Uterus (tissue), 4 donors: ENCODE measurements around the gene CHST14. TPM values are rescaled to one million over a fixed set of nuclear protein-coding genes. Genes with fewer than 3 reads are reported as not detected.

Experiments used
- DNase-seq, 2 donors: peaks; one replicate each; pipeline ENCODE4 v3.0.0-alpha.2; 2019 to 2020
- H3K27ac ChIP-seq, 2 donors: fragments of 200-600 bp; sonication (generic); 1 replicate in 1 of 2; 2 replicates in 1 of 2; pipeline ENCODE4 v1.5.1; 2016 to 2018
- H3K27me3 ChIP-seq, 2 donors: fragments of 200-600 bp; sonication (generic); one replicate each; pipeline ENCODE4 v1.5.1; 2018 to 2019; ENCODE audit warnings: control low read depth in 1 of 2
- H3K36me3 ChIP-seq, 2 donors: fragments of 200-600 bp; sonication (generic); one replicate each; pipeline ENCODE4 v1.5.1; 2019; ENCODE audit warnings: control low read depth in 1 of 2
- H3K4me1 ChIP-seq, 2 donors: fragments of 200-600 bp; sonication (generic); one replicate each; pipeline ENCODE4 v1.5.1; 2018 to 2019; ENCODE audit warnings: control low read depth in 1 of 2
- H3K4me3 ChIP-seq, 2 donors: fragments of 200-600 bp; sonication (generic); 1 replicate in 1 of 2; 2 replicates in 1 of 2; pipeline ENCODE4 v1.5.1; 2018 to 2019; ENCODE audit warnings: mild to moderate bottlenecking in 1 of 2
- H3K9me3 ChIP-seq, 2 donors: fragments of 200-600 bp; sonication (generic); one replicate each; pipeline ENCODE4 v1.5.1; 2019; ENCODE audit warnings: control low read depth in 1 of 2
- CTCF ChIP-seq, 4 experiments: fragments of 200-600 bp in 2 of 4; fragments of 450-650 bp in 2 of 4; sonication (generic) in 2 of 4; IDR thresholded peaks; one replicate each; pipeline ENCODE4 v1.5.1; 2016 to 2019; ENCODE audit warnings: antibody characterized with exemption in 4 of 4, mild to moderate bottlenecking in 2 of 4, moderate library complexity in 1 of 4
- POLR2A ChIP-seq, 2 donors: fragments of 450-650 bp; IDR thresholded peaks; one replicate each; pipeline ENCODE4 v1.6.1; 2016; ENCODE audit warnings: antibody characterized with exemption in 2 of 2, mild to moderate bottlenecking in 1 of 2, moderate library complexity in 1 of 2
- intact Hi-C: fragments of 100-400 bp; cut with DNase I; formaldehyde crosslinking; loops from one replicate; pipeline ENCODE4 v1.15.1; 2023; ENCODE audit warnings: low total_unique reads
- total RNA-seq, 4 donors: library from RNA; depleted of rRNA in 3 of 4; stranded (reverse); fragments of >200 nt in 3 of 4; gene quantifications; one replicate each; pipeline versions ENCODE4 v1.1.0 to v1.2.4, GENCODE V29; 2014 to 2023
- donor health status: DM: yes; HTN: yes; CAD: no.

The CHST14 gene
- total RNA-seq, 4 donors from 2014 or later = 6.8 to 26.1 (median 17.9) TPM

GRCh38 chr15:40458495-40459371 lies 12.1 kb upstream of the CHST14 start:
- no peak for TF ChIP-seq CTCF (IDR thresholded peaks at IDR 0.05)
- no peak for TF ChIP-seq POLR2A (IDR thresholded peaks at IDR 0.05)
- no peaks in the 10 kb centered on the region for H3K27me3 ChIP-seq
- intact Hi-C loops = no loop called here
- H3K36me3 ChIP-seq = no peaks in the 10 kb centered on the region
- H3K4me1 ChIP-seq = peaks cover 0 to 7% of the 10 kb centered on the region in 2 donors
- H3K27ac ChIP-seq = no peak overlapping the region
- H3K9me3 ChIP-seq = no peaks in the 10 kb centered on the region
- H3K4me3 ChIP-seq = no peak overlapping the region
- DNase-seq = no peak

GRCh38 chr15:40459391-40460015 lies 11.3 kb upstream of the CHST14 start:
- no peak for DNase-seq
- TF ChIP-seq POLR2A (IDR thresholded peaks at IDR 0.05) = no peak
- no peak for TF ChIP-seq CTCF (IDR thresholded peaks at IDR 0.05)
- Histone ChIP-seq H3K9me3 (no peaks in the 10 kb centered on the region), H3K27me3 (no peaks in the 10 kb centered on the region), H3K27ac (no peak overlapping the region), H3K36me3 (no peaks in the 10 kb centered on the region), H3K4me3 (no peak overlapping the region), H3K4me1 (peaks cover 0 to 3% of the 10 kb centered on the region in 2 donors)
- intact Hi-C loops = no loop called here

- no peak overlapping the region for H3K4me3 ChIP-seq
- TF ChIP-seq POLR2A (IDR thresholded peaks at IDR 0.05) = no peak
- no peak for TF ChIP-seq CTCF (IDR thresholded peaks at IDR 0.05)
- no peaks in the 10 kb centered on the region for H3K27me3 ChIP-seq
- H3K27ac ChIP-seq = no peak overlapping the region
- no peaks in the 10 kb centered on the region for H3K9me3 ChIP-seq
- DNase-seq = no peak
- H3K4me1 ChIP-seq = no peaks in the 10 kb centered on the region
- H3K36me3 ChIP-seq = no peaks in the 10 kb centered on the region
- intact Hi-C loops = no loop called here
These were observed 10.4 kb upstream of the CHST14 start for GRCh38 chr15:40460404-40460803.

GRCh38 chr15:40461958-40462357 lies 8.8 kb upstream of the CHST14 start:
- TF ChIP-seq POLR2A (IDR thresholded peaks at IDR 0.05) (no peak), CTCF (IDR thresholded peaks at IDR 0.05) (no peak)
- Histone ChIP-seq H3K27me3 (no peaks in the 10 kb centered on the region), H3K36me3 (no peaks in the 10 kb centered on the region), H3K4me3 (no peak overlapping the region), H3K27ac (no peak overlapping the region), H3K4me1 (no peaks in the 10 kb centered on the region), H3K9me3 (no peaks in the 10 kb centered on the region)
- intact Hi-C loops = no loop called here
- no peak for DNase-seq

GRCh38 chr15:40463279-40463678 lies 7.5 kb upstream of the CHST14 start:
- no peaks in the 10 kb centered on the region for H3K36me3 ChIP-seq
- H3K9me3 ChIP-seq = no peaks in the 10 kb centered on the region
- no peak overlapping the region for H3K27ac ChIP-seq
- DNase-seq = no peak
- H3K4me3 ChIP-seq = no peak overlapping the region
- H3K27me3 ChIP-seq = no peaks in the 10 kb centered on the region
- no peaks in the 10 kb centered on the region for H3K4me1 ChIP-seq
- intact Hi-C loops = no loop called here
- no peak for TF ChIP-seq CTCF (IDR thresholded peaks at IDR 0.05)
- TF ChIP-seq POLR2A (IDR thresholded peaks at IDR 0.05) = no peak
